ENCODE data around the gene CASK.
"Not testable (repeated sequence)": the region's sequence is repeated elsewhere in the genome, so short reads cannot be mapped to it uniquely, and the experiment has no call there.

Gene CASK

DNA sequence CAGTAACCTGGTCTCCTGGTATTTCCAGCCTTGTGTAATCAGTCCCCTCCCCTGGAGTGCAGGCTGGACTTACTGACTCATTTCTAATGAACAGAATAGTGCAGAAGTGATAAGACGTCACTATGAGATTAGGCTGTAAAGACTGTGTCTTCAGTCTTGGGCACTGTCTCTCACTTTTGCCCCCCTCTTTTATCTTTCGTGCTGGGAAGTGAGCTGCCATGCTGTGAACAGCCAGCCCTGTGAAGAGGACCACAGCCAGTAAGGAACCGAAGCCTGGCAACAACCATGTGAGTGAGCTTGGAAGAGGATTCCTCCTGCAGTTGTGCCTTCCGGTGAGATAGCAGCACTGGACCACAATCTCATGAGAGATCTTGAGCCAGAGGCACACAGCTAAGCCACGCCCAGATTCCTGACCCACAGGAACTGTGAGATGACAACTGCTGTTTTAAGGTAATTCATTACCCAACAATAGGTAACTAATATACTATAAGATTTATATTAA lies 302.1 kb downstream of the CASK start:
- no peak for DNase-seq (ENCODE audit: low read depth)

DNA sequence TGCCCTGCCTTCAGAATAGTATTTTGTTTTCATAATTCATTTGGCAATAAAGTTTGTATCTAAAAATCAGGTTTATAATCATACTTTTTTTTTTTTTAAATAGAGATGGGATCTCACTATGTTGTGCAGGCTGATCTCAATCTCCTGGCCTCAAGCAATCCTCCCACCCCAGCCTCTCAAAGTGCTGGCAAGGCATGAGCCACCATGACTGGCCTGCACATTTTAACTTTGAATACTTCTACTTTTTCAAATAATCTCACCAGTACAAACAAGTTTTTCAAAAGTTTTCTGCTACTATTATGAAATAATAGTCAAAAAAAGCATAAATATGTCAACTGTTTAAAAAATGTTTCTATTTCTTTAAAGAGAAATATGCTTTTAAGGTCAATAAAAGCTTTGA lies 304.1 kb downstream of the CASK start:
- DNase-seq (ENCODE audit: low read depth), result no peak

DNA sequence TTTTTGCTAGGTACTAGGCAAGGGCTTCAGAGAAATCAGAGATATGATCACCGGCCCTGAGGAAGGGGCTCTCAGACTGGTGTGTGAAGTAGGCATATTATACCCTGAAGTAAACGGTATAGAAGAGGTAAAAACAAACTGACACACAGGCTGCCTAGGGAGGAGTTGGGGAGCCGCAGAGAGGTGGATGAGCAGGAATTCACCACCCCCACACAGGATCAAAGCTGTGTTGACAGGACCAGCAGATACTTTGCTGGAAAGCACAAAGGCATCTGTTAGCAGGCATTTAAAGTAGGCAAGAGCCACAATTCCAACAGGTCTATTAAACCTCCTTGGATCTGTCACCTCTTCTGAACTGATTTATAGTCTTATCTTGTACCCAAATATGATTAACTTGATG lies 306.4 kb downstream of the CASK start:
- DNase-seq (ENCODE audit: low read depth), result no peak

DNA sequence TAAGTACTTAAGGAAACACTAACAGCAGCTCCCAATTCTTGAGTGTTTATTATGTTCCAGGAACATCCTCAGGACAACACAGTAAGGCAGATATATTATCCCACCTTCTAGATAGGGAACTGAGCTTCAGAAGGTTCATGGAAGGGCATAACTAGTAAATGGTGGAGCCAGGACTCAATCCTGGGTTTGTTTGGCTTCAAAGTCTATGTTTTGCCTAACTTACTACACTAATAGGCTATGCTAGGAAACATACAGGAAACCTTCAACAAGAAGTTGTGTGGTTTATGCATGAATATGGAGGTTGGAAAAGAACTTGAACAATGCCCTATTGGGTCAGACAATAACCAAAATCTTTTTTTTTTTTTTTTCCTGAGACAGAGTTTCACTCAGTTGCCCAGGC lies 307.1 kb downstream of the CASK start:
- no peak for DNase-seq (ENCODE audit: low read depth)

DNA sequence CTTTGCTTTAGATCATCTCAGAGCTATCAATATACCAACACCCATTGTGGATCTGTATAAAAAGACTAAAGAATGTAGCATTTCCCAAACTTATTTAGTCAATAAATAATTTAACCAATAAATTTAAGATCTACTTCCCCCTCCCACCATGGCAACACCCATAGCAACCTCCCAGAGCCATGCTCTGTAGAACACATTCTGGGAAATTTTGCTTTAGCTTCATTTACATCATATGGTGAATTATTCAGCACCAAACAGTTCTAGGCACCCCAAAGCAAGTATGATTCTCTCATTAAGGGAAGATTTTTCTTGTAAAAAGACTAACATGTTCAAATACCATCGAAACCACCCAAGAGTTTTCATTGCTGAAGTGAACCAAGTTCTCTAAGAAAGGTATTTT lies 315.1 kb downstream of the CASK start:
- DNase-seq (ENCODE audit: low read depth), result no peak

DNA sequence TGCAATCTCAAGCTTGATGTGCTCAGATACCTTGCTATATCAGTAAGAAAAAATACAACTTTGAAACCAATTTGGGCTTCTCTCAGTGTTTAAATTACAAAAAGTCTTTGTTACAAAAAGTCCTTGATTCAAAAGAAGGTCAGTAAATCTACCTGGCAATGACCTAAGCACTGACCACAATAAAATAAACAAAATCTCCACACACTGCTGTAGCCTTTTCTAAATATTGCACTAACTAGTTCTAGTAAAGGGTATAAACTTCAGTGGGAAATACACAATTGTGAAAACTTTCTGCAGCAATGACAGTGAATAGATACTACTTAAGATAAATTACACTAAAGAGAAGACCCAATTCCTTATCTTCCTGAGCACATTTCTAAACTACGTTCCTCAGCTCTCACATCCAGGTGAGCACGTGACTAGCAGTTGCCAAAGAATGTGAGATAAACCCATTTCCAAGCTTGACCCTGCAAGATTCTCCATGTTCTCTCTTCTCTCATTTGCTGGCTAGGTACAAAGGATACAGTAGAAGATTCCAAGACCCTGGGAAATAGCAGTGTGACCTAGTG lies 316.0 kb downstream of the CASK start:
- no peak for DNase-seq (ENCODE audit: low read depth)

DNA sequence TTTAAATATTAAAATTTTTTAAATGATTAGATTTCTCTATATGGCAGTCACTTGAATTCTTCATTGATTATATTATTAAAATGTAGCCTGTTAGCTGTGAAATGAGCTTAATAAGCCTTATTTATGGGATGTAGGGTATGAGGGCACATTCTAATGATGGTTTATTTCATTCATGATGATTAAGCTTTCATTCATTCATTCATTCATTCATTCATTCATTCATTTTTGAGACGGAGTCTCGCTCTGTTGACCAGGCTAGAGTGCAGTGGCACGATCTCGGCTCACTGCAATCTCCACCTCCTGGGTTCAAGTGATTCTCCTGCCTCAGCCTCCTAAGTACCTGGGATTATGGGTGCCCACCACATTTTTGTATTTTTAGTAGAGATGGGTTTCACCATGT lies 317.3 kb downstream of the CASK start:
- DNase-seq (ENCODE audit: low read depth), result not testable (repeated sequence)

DNA sequence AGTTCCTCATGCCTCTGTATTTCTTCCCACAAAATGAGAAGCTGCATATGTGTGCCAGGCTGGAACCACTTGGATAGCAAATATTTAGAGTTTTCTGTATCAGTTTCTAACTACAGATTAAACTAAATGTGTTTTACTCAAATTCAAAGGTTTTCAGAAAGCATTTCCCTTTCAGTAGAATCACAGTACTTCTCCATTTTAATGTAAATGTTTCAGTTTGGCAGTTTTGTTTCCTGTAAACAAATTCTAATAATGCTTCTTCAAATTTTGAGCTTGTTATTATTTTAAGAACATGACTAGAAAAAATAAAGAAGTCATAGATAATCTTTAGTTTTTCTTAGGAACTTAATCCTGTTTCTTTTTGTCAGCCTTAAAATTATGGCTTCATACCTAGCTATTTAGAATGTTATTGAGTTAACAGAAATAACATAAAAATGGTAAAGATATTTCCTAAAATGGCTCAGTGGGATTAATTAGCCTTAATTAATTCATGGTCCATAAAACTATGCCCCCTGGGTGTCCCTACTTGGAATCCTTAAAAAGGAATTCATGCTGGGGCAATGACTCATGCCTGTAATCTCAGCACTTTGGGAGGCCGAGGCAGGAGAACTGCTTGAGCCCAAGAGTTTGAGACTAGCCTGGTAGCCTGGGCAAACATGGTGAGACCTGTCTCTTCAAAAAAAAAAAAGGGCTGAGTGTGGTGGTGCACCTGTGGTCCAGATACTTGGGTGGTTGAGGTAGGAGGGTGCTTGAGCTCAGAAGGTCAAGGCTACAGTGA lies 318.4 kb downstream of the CASK start:
- DNase-seq (ENCODE audit: low read depth), result no peak

DNA sequence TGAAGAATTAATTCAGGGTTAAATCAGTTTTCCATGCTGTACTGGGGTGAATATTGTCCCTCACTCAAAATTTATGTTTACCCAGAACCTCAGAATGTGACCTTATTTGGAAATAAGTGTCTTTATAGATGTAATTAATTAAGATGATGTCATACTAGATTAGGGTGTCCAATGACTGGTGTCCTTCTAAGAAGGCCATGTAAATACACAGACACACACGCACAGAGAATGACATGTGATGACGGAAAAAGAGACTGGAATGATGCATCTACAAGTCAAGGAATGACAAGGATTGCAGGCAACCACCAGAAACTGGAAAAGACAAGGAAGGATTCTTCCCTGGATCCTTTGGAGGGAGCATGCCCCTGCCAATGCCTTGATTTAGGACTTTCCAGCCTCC lies 319.2 kb downstream of the CASK start:
- no peak for DNase-seq (ENCODE audit: low read depth)

DNA sequence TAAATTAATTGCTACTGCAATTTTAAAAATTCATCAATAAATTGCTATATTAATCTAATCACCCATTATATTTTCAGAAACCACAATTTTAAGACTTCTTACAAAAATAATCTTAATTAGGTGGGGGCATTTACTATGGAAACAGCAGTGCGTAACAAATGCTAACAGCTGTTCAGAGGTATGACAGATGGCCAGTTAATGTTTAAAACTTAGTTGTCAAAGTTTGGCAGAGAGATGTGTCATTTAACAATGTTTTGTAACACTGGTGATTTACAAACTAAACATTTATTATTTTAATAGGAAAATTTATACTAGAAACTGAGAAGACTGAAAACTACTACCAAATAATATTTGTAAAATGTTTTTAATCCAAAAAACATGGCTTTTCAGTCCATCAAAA lies 319.8 kb downstream of the CASK start:
- DNase-seq (ENCODE audit: low read depth), result no peak

DNA sequence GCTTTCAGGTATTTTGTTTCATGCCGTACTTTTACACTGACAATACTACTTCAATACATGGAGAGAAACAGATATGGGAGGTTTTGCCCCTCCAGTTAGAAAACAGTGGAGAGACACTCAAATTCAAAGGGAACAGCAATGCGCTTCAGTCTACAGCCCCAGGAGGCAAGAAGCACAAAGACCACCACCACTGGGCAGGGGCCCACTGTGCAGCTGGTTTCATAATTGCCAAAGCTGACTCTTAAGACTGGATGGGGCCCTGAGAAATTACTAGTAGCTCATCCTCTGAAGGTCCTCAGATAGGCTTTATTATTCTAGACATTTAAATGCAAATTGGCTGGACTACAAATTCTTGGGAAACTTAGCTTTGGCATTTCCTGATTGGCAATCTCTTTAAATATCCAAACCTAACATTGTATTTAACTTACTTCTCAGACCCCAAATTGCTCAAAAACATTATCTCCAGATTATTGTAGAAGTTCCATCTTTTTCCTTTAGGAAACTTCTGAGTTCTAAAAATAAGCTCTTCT lies 320.5 kb downstream of the CASK start:
- no peak for DNase-seq (ENCODE audit: low read depth)

DNA sequence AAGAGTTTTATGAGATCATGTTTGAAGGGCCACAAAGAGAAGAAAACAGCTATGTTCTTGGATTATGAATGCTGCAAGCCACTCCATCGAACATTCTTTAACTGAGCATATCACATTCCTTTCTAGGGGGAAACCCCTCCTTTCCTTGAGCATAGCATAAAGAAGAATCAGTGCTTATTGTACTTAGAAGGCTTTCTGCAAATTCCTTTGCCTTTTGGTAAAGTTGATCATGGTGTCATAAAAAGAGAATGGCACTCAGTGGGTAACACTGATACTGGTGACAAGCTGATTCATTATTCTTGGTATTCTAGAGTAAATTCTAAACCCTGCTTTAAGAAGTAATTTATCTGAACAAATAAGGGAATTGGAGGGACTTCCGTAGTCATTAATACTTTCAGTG lies 323.1 kb downstream of the CASK start:
- DNase-seq (ENCODE audit: low read depth), result no peak

DNA sequence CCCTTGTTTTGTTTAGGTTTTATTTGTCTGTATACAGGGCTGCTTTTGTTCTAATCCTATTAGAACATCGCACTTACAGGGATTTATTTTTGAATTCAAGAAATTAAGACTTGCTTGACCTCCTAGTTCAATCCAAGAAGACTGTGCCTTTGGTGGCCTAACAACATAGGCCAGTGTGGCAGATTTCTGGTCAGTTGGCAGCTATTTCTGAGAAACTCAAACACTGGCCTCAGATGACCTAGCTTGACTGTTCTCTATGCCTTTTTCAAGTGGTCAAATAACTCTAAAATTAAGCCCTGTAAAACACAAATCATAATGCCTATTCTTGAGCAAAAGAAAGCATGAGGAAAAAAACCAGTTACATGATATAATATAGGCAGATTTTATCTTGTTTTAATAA lies 323.8 kb downstream of the CASK start:
- no peak for DNase-seq (ENCODE audit: low read depth)

DNA sequence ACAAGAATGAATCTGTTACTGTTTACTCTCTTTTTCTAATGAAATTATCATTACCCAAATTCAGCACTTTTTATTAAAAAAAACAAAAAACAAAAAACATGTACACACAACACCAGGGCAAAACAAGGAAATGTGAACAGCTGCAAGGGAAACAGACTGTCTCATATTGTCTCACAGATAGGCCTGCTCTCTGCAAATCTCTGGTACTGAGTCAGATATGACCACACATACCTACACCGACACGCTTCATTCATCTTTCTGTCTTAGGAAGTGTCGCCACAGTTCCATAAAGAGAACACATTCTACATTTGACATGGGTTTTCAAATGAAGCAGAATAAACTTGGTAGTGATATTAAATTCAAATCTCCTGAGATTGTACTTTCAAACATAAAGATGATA lies 326.8 kb downstream of the CASK start:
- no peak for DNase-seq (ENCODE audit: low read depth)

DNA sequence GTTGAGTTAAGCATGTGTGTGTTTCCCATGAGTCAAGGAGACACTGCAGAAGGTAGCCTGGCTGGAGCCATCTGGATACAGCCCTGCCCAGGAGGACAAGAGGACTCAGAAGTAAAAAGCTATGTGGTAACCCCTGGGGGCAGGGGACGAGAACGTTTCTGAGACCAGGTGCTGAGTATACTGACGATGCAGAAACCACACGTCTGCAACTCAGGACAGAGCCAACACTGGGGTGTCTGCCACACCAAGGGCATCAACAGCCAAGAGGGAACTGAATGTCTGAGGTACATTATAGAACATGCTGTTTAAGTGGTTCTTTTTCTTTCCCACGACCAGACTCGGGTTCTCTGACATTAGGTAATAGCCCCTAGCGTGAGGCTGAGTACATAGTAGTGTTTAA lies 328.7 kb downstream of the CASK start:
- no peak for DNase-seq (ENCODE audit: low read depth)

DNA sequence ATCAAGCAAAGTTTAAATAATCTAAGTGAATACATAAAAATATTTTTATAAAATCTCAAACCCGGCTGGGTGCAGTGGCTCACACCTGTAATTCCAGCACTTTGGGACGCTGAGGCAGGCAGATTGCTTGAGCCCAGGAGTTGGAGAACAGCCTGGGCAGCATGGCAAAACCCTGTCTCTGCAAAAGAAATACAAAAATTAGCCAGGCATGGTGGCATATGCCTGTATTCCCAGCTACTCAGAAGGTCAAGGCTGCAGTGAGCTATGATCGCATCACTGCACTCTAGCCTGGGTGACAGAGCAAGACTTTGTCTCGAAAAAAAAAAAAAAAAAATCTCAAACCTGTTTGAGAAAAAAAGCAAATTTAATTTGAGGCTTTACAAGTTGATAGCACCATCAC lies 331.4 kb downstream of the CASK start:
- no peak for DNase-seq (ENCODE audit: low read depth)

DNA sequence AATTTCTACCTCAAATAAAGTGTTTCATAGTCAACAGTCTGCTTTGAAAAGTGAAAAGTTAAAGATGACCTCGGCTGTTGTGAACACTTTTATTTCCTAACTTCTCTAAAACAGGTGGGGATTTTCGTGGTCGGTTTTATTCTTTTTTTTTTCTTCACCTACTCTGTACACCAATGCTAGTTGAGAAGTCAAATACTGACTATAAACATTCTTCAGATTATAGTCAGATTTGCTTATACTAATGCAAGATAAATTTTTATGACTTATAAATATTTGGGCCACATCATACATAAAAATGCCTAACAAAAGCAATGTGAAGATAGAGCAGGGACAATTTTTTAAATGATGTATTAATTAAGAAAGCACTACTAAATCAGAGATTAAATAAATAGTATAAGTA lies 332.7 kb downstream of the CASK start:
- DNase-seq (ENCODE audit: low read depth), result no peak

DNA sequence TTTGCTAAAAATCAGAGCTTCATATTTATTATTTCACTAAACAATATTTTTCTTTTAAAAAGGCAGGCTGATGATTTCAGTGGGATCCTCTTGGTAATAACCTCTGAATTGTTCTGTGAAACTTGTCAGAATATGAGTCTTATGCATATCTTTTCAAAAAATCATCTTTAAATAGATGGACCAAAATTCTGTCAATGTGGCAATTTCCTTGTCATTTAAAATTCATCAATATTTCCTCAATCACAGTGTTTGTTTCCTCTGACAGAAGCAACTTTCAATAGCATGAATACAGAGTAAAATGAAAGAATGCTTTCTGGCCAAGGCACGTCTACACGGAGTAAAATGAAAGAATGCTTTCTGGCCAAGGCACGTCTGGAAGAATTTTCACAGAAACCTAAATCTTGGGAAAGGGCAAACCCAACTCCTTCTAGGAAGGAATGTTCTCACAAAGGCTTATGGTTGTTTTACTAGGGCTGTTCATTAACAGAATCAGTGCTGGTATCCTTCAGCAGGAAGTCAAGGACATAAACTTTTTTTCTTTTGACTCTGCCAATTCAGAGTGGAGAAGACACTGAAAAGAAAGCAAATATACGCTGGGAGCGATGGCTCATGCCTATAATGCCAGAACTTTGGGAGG lies 333.6 kb downstream of the CASK start:
- DNase-seq (ENCODE audit: low read depth), result no peak

DNA sequence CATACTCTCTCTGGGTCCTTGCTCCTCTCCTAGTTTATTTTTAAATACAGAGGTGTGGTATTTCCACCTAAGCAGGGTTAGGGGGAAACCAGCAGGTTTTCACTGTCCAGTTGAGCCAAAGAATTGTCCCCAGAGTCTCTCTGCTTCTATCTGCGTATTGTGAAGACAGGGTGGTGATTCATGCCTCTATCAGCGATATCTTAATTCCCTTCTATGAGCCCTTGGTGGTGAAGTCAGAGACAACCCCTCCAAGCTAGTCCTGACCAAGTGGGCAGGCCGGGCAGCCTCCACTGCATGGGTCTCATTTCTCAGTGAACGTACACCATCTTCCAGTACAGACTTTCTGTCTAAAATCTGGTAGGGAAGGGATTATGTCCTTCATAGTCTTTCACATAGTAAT lies 335.1 kb downstream of the CASK start:
- DNase-seq (ENCODE audit: low read depth), result no peak

DNA sequence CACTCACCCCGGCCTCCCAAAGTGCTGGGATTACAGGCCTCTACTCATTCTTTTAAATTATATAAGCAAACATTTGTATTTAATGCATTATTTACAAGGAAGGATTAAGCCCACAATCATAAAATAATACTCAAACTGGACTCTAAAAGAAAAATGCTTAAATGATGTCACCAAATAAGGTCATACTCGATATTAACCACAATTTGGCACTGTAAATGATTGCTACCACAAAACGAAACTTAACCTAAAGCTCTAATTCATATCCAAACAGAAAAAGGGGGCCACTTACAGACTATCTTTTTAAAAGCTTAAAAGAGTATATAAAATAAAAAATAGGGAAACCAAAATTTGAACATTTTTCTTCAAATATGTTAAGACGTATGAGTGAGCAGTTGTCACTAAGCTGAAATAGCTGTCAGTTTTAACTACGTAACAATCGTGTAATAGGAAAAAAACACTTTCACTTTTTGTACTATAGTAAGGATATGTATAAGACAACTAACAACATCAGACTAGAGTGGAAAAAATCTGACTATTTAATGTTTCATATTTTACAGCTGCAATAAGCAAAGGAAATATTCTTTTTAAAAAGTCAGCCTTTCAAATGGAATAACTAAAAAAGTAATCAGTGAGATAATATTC lies 342.8 kb downstream of the CASK start:
- DNase-seq (ENCODE audit: low read depth), result no peak

DNA sequence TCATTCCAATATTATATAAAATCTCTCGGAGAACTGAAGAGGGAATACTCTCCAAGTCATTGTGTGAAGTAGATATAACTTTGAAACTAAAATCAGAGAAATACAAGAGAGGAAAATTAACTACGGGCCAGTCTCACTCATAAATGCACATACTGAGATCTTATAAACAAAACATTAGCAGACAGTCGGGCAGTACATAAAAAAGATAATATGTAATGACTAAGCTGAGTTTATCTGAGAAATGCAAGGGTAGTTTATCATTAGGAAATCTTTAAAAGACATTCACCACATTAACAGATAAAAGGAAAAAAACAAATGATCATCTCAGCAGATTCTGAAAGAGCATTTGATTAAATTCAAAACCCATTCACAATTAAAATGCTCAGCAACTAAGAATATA lies 359.5 kb downstream of the CASK start:
- DNase-seq (ENCODE audit: low read depth), result no peak

DNA sequence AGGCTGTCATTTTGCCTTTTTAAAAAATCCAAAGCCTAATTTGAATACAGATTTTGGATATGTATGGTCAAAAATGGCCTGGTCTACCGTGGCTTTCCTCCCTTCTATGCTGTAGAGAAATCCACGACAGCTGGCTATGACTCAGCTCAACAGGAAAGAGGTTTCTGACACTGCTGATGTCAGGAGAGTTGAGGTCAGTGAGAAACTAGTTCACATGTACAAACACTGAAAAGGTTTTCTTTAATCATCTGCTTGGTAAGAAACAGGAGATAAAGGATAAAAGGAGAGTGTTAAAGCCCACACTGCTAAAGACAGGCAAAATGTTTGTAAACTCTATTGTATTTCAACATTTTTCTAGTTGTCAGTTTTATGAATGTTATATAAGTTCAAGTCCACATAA lies 362.3 kb downstream of the CASK start:
- DNase-seq (ENCODE audit: low read depth), result no peak

Data from activated T-helper 9 cell treated with anti-CD3 and anti-CD28 coated beads, Interleukin-2, amount 50 U/mL, for 16 hours (primary cell).